HFF-Myc (cell line): Measurements from ENCODE around the gene LBHD1.
"Not testable (repeated sequence)": the region's sequence is repeated elsewhere in the genome, so short reads cannot be mapped to it uniquely, and the experiment has no call there.

Experiments used
- DNase-seq: peaks from one replicate; pipeline ENCODE4 v3.0.0-alpha.2; 2011; ENCODE audit warnings: low read depth; ENCODE audit errors: extremely low read depth
- H3K4me3 ChIP-seq: replicated peaks from 2 replicates; pipeline ENCODE4 v1.5.1; 2011; ENCODE audit warnings: low read depth, mild to moderate bottlenecking, control low read depth, low read length
- TF ChIP-seq, protein P1 (sequence below): IDR thresholded peaks from 2 replicates; pipeline ENCODE4 v1.5.1; 2012; ENCODE audit warnings: mild to moderate bottlenecking, low read depth, low read length, control low read depth; ENCODE audit errors: missing control alignments

LBHD1 gene

DNA sequence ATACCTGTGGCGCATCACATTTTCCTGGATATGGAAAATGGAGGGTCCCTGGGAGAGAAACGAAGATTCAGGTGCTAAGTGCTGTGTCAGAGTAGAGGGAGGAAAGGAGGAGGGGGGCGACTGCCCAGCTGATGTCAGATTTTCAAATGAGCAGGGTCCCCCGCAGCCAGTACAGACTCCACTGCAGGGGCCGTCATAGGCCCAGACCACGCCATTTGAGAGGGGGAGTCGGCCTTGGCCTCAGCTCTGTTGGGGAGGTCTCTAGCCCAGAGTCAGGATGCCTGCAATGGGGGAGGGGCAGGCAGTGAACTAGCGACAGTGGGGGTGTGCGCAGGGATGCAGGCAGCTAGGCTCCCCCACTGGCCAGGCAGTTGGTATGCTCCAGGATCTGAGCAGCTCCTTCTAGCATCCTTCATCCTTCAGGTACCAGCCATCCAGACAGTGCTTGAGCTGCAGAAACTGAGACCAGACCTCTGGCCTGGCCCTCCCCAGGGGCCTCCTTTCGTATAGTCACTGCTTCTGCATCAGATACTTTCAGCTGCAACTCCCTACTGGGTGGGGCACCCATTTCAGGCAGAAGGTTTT lies 35.3 kb upstream of the LBHD1 start, which contains the start of the genes BSCL2 and GNG3:
Gene BSCL2, minus strand, starts transcription at position 148 of the 585 bp plus-strand sequence. CDS start 229 bp downstream, outside the sequence.
Gene GNG3, plus strand, starts transcription at position 400 of the 585 bp plus-strand sequence. CDS start 620 bp downstream, outside the sequence.
- no peak for DNase-seq
- TF ChIP-seq, protein P1, sequence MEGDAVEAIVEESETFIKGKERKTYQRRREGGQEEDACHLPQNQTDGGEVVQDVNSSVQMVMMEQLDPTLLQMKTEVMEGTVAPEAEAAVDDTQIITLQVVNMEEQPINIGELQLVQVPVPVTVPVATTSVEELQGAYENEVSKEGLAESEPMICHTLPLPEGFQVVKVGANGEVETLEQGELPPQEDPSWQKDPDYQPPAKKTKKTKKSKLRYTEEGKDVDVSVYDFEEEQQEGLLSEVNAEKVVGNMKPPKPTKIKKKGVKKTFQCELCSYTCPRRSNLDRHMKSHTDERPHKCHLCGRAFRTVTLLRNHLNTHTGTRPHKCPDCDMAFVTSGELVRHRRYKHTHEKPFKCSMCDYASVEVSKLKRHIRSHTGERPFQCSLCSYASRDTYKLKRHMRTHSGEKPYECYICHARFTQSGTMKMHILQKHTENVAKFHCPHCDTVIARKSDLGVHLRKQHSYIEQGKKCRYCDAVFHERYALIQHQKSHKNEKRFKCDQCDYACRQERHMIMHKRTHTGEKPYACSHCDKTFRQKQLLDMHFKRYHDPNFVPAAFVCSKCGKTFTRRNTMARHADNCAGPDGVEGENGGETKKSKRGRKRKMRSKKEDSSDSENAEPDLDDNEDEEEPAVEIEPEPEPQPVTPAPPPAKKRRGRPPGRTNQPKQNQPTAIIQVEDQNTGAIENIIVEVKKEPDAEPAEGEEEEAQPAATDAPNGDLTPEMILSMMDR = no peak
- H3K4me3 ChIP-seq = peak within 1 kb of the TSS; percentile 70

DNA sequence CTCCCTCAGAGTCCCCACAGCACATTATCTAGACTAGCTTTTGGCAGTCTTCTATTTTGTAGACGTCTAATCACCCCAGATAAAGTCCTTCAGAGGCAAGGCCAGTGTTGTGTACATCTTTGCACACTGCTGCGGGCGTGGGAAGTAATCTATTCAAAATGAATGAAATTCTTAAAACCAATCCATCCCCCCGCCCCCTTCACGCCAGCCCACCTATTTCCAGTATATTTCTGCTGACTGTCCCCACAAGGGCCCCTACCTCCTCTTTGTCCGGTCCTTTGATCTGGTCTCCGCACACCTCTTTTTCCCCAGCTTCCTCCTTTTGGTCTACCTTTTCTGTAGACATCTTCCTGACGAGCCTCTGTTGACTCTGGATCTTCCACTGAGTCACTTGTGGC lies 34.8 kb upstream of the LBHD1 start:
- TF ChIP-seq, protein P1 = no peak
- no peak overlapping the region for H3K4me3 ChIP-seq
- DNase-seq = no peak

DNA sequence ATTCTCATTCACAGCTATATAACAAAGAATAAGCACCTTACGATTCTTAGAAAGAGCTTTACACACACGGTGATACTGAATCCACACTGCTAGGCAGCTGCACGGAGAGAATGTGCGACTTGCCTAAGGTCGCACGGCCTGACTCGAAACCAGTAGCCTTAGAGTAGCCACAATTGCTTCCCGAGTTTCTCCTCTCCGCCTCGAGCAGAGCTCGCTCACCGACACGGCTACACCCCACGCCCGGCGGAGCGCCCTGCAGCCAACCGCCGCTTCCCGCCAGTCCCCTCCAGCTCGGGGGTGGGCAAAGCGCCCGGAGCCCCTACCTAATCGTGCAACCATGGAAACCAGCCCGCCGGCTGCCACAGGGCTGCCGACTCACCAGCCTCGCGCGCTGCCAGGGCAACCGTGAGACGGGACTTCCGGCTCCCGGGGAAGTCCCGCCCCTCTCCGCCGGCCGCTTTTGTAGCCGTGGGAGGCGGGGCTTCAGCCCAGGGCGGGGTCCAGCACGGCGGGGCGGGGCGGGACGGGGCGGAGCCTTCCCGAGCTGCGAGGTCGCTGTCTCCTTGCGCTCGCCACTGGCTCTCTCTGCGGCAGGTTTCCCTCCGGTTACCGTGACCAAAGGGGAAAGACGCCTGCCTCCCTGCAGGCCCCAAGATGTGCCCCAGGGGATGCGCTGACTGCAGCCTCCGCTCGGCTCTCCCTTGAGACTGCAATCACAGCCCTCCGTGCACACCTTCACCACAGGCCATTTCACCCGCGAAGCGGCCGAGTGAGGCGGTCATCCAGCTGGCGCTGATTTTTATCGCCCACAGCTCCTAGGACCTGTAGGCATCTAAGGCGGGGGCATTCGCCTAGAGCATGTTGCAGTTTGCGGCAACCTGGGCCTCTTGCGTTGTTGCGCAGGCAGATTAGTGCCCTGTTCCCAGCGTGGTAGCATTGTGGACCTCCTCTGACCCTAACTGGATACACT lies 34.1 kb upstream of the LBHD1 start:
- TF ChIP-seq, protein P1 = no peak
- peak overlapping the region; percentile 70 for H3K4me3 ChIP-seq
- DNase-seq = peak; percentile 63

DNA sequence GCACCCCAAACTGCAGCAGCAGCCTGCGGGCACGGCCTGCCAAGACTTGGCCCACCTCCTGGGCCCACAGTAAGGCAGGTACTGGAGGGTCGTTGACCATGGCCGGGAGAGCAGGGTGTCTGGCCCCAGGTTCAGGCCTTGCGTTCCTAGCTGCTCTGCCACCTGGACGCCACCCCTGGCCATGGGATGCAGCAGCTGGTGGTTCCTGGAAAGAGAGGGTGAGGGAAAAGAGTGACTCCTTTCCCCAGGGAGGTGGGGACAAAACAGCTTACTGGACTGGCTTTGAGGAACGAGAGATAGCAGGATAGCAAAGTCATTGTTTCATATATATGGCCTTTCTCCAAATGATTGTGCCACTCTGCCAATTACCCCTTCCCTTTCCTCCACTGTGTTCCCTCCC lies 33.3 kb upstream of the LBHD1 start:
- TF ChIP-seq, protein P1 = no peak
- peak overlapping the region; percentile 70 for H3K4me3 ChIP-seq
- DNase-seq = no peak

DNA sequence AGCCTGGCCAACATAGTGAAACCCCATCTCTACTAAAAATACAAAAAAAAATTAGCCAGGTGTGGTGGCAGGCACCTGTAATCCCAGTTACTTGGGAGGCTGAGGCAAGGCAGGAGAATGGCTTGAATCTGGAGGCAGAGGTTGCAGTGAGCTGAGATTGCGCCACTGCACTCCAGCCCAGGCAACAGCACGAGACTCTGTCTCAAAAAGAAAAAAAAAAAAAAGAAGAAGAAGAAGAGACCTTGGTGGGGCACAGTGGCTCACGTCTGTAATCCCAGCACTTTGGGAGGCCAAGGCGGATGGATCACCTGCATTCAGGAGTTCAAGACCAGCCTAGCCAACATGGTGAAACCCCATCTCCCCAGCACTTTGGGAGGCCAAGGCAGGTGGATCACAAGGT lies 31.9 kb upstream of the LBHD1 start:
- not testable (repeated sequence) for DNase-seq

DNA sequence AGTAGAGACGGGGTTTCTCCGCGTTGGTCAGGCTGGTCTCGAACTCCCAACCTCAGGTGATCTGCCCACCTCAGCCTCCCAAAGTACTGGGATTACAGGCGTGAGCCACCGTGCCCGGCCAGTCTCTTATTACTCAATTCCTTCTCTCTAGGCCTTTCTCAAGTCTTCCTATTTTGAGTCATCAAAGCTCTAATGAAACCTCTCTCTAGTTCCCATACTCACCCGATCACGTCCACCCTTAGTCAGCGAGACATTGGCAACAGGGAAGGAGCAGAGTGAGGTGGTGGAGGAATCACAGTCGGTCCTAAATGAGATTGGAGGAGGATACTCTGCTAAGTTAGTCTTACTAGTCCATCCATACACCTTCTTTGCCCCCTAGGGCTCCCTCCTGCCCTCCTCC lies 30.2 kb upstream of the LBHD1 start:
- no peak for DNase-seq
- no peak overlapping the region for H3K4me3 ChIP-seq
- TF ChIP-seq, protein P1 = no peak

More for the DNA sequence above, 31.9 kb upstream of the LBHD1 start:
- not testable (repeated sequence) for H3K4me3 ChIP-seq
